OCI-LY7 (cell line): ENCODE results near the gene AAMDC.
"Not testable (repeated sequence)": the region's sequence is repeated elsewhere in the genome, so short reads cannot be mapped to it uniquely, and the experiment has no call there.

ENCODE experiments used
- EZH2phosphoT487 ChIP-seq: fragments of 200-600 bp; sonication (generic); IDR thresholded peaks from 2 replicates; pipeline ENCODE4 v1.6.1; 2018; ENCODE audit warnings: low read depth, borderline replicate concordance, mild to moderate bottlenecking, mixed run types, antibody characterized with exemption, low read length, moderate library complexity, mixed read lengths
- TF ChIP-seq, protein P1 (sequence below): fragments of 200-600 bp; sonication (generic); conservative IDR thresholded peaks from 2 replicates; pipeline ENCODE4 v1.5.1; 2014; ENCODE audit warnings: mild to moderate bottlenecking, antibody characterized with exemption, low read length, moderate library complexity, mixed read lengths

DNA sequence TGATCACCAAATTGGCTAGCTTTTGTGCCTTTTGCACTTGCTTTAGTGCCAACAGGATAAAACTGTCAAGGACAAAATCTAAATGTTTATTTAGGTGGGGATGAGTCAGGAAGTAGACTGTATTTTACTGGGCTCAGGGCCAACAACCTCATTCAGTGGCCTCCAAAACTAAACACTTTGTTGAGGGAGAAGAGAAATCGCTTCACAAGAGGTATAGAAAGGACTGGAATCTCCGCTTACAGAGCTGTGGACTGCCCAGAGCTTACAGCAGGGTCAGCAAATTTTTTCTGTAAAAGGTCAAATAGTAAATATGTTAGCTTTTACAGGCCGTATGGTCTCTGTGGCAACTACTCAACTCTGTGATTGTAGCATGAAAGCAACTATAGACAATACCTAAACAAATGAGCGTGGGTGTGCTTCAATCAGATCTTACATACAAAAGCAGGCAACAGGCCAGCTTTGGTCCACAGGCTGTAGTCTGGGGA, 93.4 kb downstream of the AAMDC start:
- TF ChIP-seq, protein P1, sequence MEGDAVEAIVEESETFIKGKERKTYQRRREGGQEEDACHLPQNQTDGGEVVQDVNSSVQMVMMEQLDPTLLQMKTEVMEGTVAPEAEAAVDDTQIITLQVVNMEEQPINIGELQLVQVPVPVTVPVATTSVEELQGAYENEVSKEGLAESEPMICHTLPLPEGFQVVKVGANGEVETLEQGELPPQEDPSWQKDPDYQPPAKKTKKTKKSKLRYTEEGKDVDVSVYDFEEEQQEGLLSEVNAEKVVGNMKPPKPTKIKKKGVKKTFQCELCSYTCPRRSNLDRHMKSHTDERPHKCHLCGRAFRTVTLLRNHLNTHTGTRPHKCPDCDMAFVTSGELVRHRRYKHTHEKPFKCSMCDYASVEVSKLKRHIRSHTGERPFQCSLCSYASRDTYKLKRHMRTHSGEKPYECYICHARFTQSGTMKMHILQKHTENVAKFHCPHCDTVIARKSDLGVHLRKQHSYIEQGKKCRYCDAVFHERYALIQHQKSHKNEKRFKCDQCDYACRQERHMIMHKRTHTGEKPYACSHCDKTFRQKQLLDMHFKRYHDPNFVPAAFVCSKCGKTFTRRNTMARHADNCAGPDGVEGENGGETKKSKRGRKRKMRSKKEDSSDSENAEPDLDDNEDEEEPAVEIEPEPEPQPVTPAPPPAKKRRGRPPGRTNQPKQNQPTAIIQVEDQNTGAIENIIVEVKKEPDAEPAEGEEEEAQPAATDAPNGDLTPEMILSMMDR = not testable (repeated sequence)
- not testable (repeated sequence) for TF ChIP-seq EZH2phosphoT487
